Activated CD4-positive, alpha-beta T cell treated with anti-CD3 and anti-CD28 coated beads, Interleukin-2, amount 50 U/mL, for 24 hours (primary cell): ENCODE data around the gene LRRC74A.
A peak's percentile ranks its signal among the peaks of the same experiment; 100 is the strongest.

Experiments used
- DNase-seq, 2 donors: peaks; one replicate each; pipeline ENCODE4 v3.0.0-alpha.2; 2020; ENCODE audit warnings: low read depth in 1 of 2, low spot score in 1 of 2

Gene LRRC74A

GRCh38 chr14:76826122-76826521, at the start of gene LRRC74A:
LRRC74A (plus strand) TSS chr14:76826408; CDS start chr14:76826698, 290 bp downstream.
- DNase-seq: no peak

GRCh38 chr14:76776428-76777251, 49.6 kb upstream of the LRRC74A start:
- no peak for DNase-seq

- no peak for DNase-seq
These were observed 48.5 kb upstream of the LRRC74A start for GRCh38 chr14:76777721-76778120.

GRCh38 chr14:76778546-76779215, 47.5 kb upstream of the LRRC74A start:
- no peak for DNase-seq

- DNase-seq: no peak
These were observed 46.8 kb upstream of the LRRC74A start for GRCh38 chr14:76779221-76780057.

- DNase-seq: no peak
These were observed 46.2 kb upstream of the LRRC74A start for GRCh38 chr14:76780058-76780345.

- no peak for DNase-seq
These were observed 45.8 kb upstream of the LRRC74A start for GRCh38 chr14:76780360-76780759.

GRCh38 chr14:76780875-76781647, 45.1 kb upstream of the LRRC74A start:
- no peak for DNase-seq

- no peak for DNase-seq
These were observed 44.6 kb upstream of the LRRC74A start for GRCh38 chr14:76781648-76782051.

- DNase-seq: no peak
These were observed 43.9 kb upstream of the LRRC74A start for GRCh38 chr14:76782115-76782884.

- DNase-seq: no peak
These were observed 43.2 kb upstream of the LRRC74A start for GRCh38 chr14:76782885-76783566.

GRCh38 chr14:76784266-76784874, 41.8 kb upstream of the LRRC74A start:
- no peak for DNase-seq

GRCh38 chr14:76784881-76785280, 41.3 kb upstream of the LRRC74A start:
- DNase-seq: peak in 1 of 2 donors; percentile 32

GRCh38 chr14:76786601-76787000, 39.6 kb upstream of the LRRC74A start:
- no peak for DNase-seq

- DNase-seq: no peak
These were observed 33.8 kb upstream of the LRRC74A start for GRCh38 chr14:76792422-76792821.

- DNase-seq: no peak
These were observed 32.9 kb upstream of the LRRC74A start for GRCh38 chr14:76793324-76793723.

- DNase-seq: no peak
These were observed 32.3 kb upstream of the LRRC74A start for GRCh38 chr14:76793956-76794355.

- DNase-seq: no peak
These were observed 19.8 kb upstream of the LRRC74A start for GRCh38 chr14:76806446-76806845.

- DNase-seq: no peak
These were observed 18.2 kb upstream of the LRRC74A start for GRCh38 chr14:76808011-76808410.
